OCI-LY3 (cell line): ENCODE measurements around the gene SCUBE3.

Experiments
- H2AFZ ChIP-seq: fragments of 200-600, 300-600 bp; shearing (Covaris generic); 2 replicates; pipeline ENCODE4 v1.6.0; 2014; ENCODE audit warnings: antibody characterized with exemption, low read depth, low read length
- H3K27ac ChIP-seq: fragments of 200-600, 300-600 bp; sonication (generic); 2 replicates; pipeline ENCODE4 v1.5.1; 2014; ENCODE audit warnings: mild to moderate bottlenecking, low read length, moderate library complexity, mixed read lengths
- H3K27me3 ChIP-seq: fragments of 200-600, 300-600 bp; sonication (generic); 2 replicates; pipeline ENCODE4 v1.6.1; 2014; ENCODE audit warnings: low read depth, low read length, mixed read lengths
- H3K36me3 ChIP-seq: fragments of 200-600, 300-600 bp; sonication (generic); replicated peaks from 2 replicates; pipeline ENCODE3; 2014; ENCODE audit warnings: low read depth, low read length, mixed read lengths
- H3K4me1 ChIP-seq: fragments of 300-600, 200-600 bp; sonication (generic); 2 replicates; pipeline ENCODE4 v1.6.1; 2014; ENCODE audit warnings: low read length, mixed read lengths
- H3K4me2 ChIP-seq: fragments of 200-600, 300-600 bp; sonication (generic); 2 replicates; pipeline ENCODE4 v1.6.1; 2014; ENCODE audit warnings: low read length, mixed read lengths
- H3K4me3 ChIP-seq: fragments of 300-600, 200-600 bp; sonication (generic); 2 replicates; pipeline ENCODE4 v1.5.1; 2014; ENCODE audit warnings: antibody characterized with exemption, mild to moderate bottlenecking, low read length, moderate library complexity
- H3K79me2 ChIP-seq: fragments of 300-600, 200-600 bp; shearing (Covaris generic); 2 replicates; pipeline ENCODE4 v1.6.1; 2014; ENCODE audit warnings: mild to moderate bottlenecking, low read length, mixed read lengths
- H3K9ac ChIP-seq: fragments of 300-600, 200-600 bp; shearing (Covaris generic); 2 replicates; pipeline ENCODE4 v1.6.0; 2014; ENCODE audit warnings: mild to moderate bottlenecking, low read length, moderate library complexity
- H3K9me3 ChIP-seq: fragments of 200-600, 300-600 bp; shearing (Covaris generic); 2 replicates; pipeline ENCODE4 v1.6.1; 2014; ENCODE audit warnings: low read length, mixed read lengths; ENCODE audit not compliant: insufficient read depth
- H4K20me1 ChIP-seq: fragments of 200-600, 300-600 bp; sonication (generic); 2 replicates; pipeline ENCODE4 v1.6.1; 2016; ENCODE audit warnings: low read length, mixed read lengths; ENCODE audit not compliant: insufficient read depth
- CTCF ChIP-seq: fragments of 200-600, 300-600 bp; sonication (generic); IDR thresholded peaks from 2 replicates; pipeline ENCODE4 v1.5.1; 2014; ENCODE audit warnings: antibody characterized with exemption, low read length, low read depth
- EZH2phosphoT487 ChIP-seq: fragments of 200-600 bp; shearing (Covaris generic); IDR thresholded peaks from 2 replicates; pipeline ENCODE4 v1.6.1; 2018; ENCODE audit warnings: antibody characterized with exemption, mixed run types, low read depth

SCUBE3 gene

GRCh38 chr6:35181933-35182612 is 31.7 kb upstream of the SCUBE3 start:
- no peaks in the 10 kb centered on the region for H4K20me1 ChIP-seq
- no peaks in the 10 kb centered on the region for H3K36me3 ChIP-seq
- H3K79me2 ChIP-seq, result no peaks in the 10 kb centered on the region
- no peak overlapping the region for H2AFZ ChIP-seq
- H3K9ac ChIP-seq, result no peak overlapping the region
- H3K27me3 ChIP-seq, result no peaks in the 10 kb centered on the region
- TF ChIP-seq EZH2phosphoT487 (no peak), CTCF (no peak)
- H3K4me1 ChIP-seq, result peaks cover 7% of the 10 kb centered on the region; the same call in 1 of the 2 replicates
- H3K27ac ChIP-seq, result no peak overlapping the region
- no peak overlapping the region for H3K4me2 ChIP-seq
- H3K9me3 ChIP-seq, result no peaks in the 10 kb centered on the region
- H3K4me3 ChIP-seq, result no peak overlapping the region

- Histone ChIP-seq H3K4me1 (peaks cover 7% of the 10 kb centered on the region; the same call in 1 of the 2 replicates), H3K36me3 (no peaks in the 10 kb centered on the region), H3K79me2 (no peaks in the 10 kb centered on the region), H3K27me3 (0 out of 2 replicates have a peak, but pooled peaks cover 3% of the 10 kb centered on the region), H3K4me3 (no peak overlapping the region), H4K20me1 (no peaks in the 10 kb centered on the region), H3K9ac (no peak overlapping the region), H3K27ac (no peak overlapping the region), H2AFZ (no peak overlapping the region), H3K4me2 (no peak overlapping the region), H3K9me3 (no peaks in the 10 kb centered on the region)
- TF ChIP-seq CTCF (no peak), EZH2phosphoT487 (no peak)
Observed at GRCh38 chr6:35183281-35183680, 30.5 kb upstream of the SCUBE3 start.

- H3K4me2 ChIP-seq, result no peak overlapping the region
- H3K27me3 ChIP-seq, result 0 out of 2 replicates have a peak, but pooled peaks cover 3% of the 10 kb centered on the region
- no peaks in the 10 kb centered on the region for H3K36me3 ChIP-seq
- peaks cover 7% of the 10 kb centered on the region; the same call in 1 of the 2 replicates for H3K4me1 ChIP-seq
- no peak overlapping the region for H3K4me3 ChIP-seq
- no peak for TF ChIP-seq EZH2phosphoT487
- no peak for TF ChIP-seq CTCF
- no peaks in the 10 kb centered on the region for H3K79me2 ChIP-seq
- H3K27ac ChIP-seq, result no peak overlapping the region
- H3K9ac ChIP-seq, result no peak overlapping the region
- H3K9me3 ChIP-seq, result no peaks in the 10 kb centered on the region
- no peak overlapping the region for H2AFZ ChIP-seq
- H4K20me1 ChIP-seq, result no peaks in the 10 kb centered on the region
Observed at GRCh38 chr6:35183935-35184334, 29.8 kb upstream of the SCUBE3 start.

GRCh38 chr6:35184580-35185301 is 29.0 kb upstream of the SCUBE3 start:
- peaks cover 3% of the 10 kb centered on the region; the same call in 1 of the 2 replicates for H3K4me1 ChIP-seq
- no peak overlapping the region for H3K9ac ChIP-seq

More at GRCh38 chr6:35184580-35185301, 29.0 kb upstream of the SCUBE3 start:
- no peak overlapping the region for H3K27ac ChIP-seq
- TF ChIP-seq CTCF (no peak), EZH2phosphoT487 (no peak)
- H4K20me1 ChIP-seq, result no peaks in the 10 kb centered on the region
- H3K9me3 ChIP-seq, result no peaks in the 10 kb centered on the region
- H2AFZ ChIP-seq, result no peak overlapping the region
- 0 out of 2 replicates have a peak, but pooled peaks cover 3% of the 10 kb centered on the region for H3K27me3 ChIP-seq
- no peak overlapping the region for H3K4me3 ChIP-seq
- H3K36me3 ChIP-seq, result no peaks in the 10 kb centered on the region
- no peak overlapping the region for H3K4me2 ChIP-seq
- H3K79me2 ChIP-seq, result no peaks in the 10 kb centered on the region
